Upper lobe of left lung (tissue), 6 donors: ENCODE measurements around the gene SRPRB. TPM values are rescaled to one million over a fixed set of nuclear protein-coding genes. Genes with fewer than 3 reads are reported as not detected.

Experiments used
- ATAC-seq, 2 donors: fragments of 200-7000 bp; cut with Tn5 transposase; one replicate each; pipeline ENCODE4 v1.9.1; 2022; ENCODE audit warnings: mild to moderate bottlenecking in 2 of 2, moderate library complexity in 2 of 2; ENCODE audit not compliant: low FRiP score in 2 of 2
- DNase-seq, 2 donors: peaks; one replicate each; pipeline ENCODE4 v3.0.0-alpha.2; 2019 to 2020
- H3K27ac ChIP-seq, 4 donors: fragments of 200-600 bp; sonication (generic); one replicate each; pipeline ENCODE4 v1.5.1; 2016 to 2019
- H3K27me3 ChIP-seq, 4 donors: fragments of 200-600 bp; sonication (generic); one replicate each; pipeline ENCODE4 v1.5.1; 2017 to 2019
- H3K36me3 ChIP-seq, 4 donors: fragments of 200-600 bp; sonication (generic); one replicate each; pipeline ENCODE4 v1.5.1; 2016 to 2019
- H3K4me1 ChIP-seq, 4 donors: fragments of 200-600 bp; sonication (generic); one replicate each; pipeline ENCODE4 v1.5.1; 2018 to 2019
- H3K4me3 ChIP-seq, 4 donors: fragments of 200-600 bp; sonication (generic); one replicate each; pipeline ENCODE4 v1.5.1; 2017 to 2019; ENCODE audit warnings: mild to moderate bottlenecking in 2 of 4, moderate library complexity in 1 of 4
- H3K9me3 ChIP-seq, 4 donors: fragments of 200-600 bp; sonication (generic); one replicate each; pipeline ENCODE4 v1.5.1; 2018 to 2019
- CTCF ChIP-seq, 6 experiments: fragments of 450-650 bp in 4 of 6; fragments of 200-600 bp in 2 of 6; sonication (generic) in 2 of 6; IDR thresholded peaks; one replicate each; pipeline ENCODE4 v1.5.1; 2016 to 2019; ENCODE audit warnings: antibody characterized with exemption in 6 of 6
- EP300 ChIP-seq, 4 donors: sonication (generic); formaldehyde crosslinking; IDR thresholded peaks; one replicate each; pipeline ENCODE4 v1.5.1; 2017; ENCODE audit warnings: antibody characterized with exemption in 4 of 4, control low read depth in 2 of 4
- POLR2A ChIP-seq, 4 donors: fragments of 450-650 bp; IDR thresholded peaks; one replicate each; pipeline ENCODE4 v1.5.1; 2016 to 2017; ENCODE audit warnings: antibody characterized with exemption in 4 of 4, mild to moderate bottlenecking in 2 of 4
- POLR2AphosphoS5 ChIP-seq, 2 donors: sonication (generic); formaldehyde crosslinking; IDR thresholded peaks; one replicate each; pipeline ENCODE4 v1.5.1; 2017; ENCODE audit warnings: antibody characterized with exemption in 2 of 2
- WGBS, 2 donors: methylation state at CpG; one replicate each; pipeline ENCODE4 v1.1.5; 2017 to 2018; 5-methylcytosine and 5-hydroxymethylcytosine counted together
- total RNA-seq, 6 donors: library from RNA; depleted of rRNA in 4 of 6; stranded (reverse); fragments of >200 nt in 4 of 6; gene quantifications; one replicate each; pipeline versions ENCODE4 v1.1.0 to v1.2.1, GENCODE V29; 2016 to 2021
- donor health status: DM: no; HTN: no; CAD: no; lungs with moderate emphysema.
- donor health status: DM: no; HTN: yes; CAD: no; lungs with severe emphysema.

SRPRB gene
- total RNA-seq, 6 donors from 2014 or later = 7.3 to 73.8 (median 34.2) TPM

GRCh38 chr3:133804896-133805295 lies 719 bp upstream of the SRPRB start:
- peak overlapping the region in 1 of 4 donors; percentile 75 for H3K4me3 ChIP-seq
- no peaks in the 10 kb centered on the region for H3K9me3 ChIP-seq
- DNase-seq = no peak
- no peak overlapping the region for H3K27ac ChIP-seq
- TF ChIP-seq CTCF (IDR thresholded peaks at IDR 0.05) (no peak), EP300 (IDR thresholded peaks at IDR 0.05) (no peak), POLR2AphosphoS5 (IDR thresholded peaks at IDR 0.05) (no peak), POLR2A (IDR thresholded peaks at IDR 0.05) (no peak)
- H3K36me3 ChIP-seq = peaks cover 0 to 20% (median 0%) of the 10 kb centered on the region in 4 donors
- no peaks in the 10 kb centered on the region for H3K27me3 ChIP-seq
- ATAC-seq = no peak
- 57 to 65% methylated on average over 4 of the region's 4 CpGs for WGBS, 2 donors
- peaks cover 8 to 11% (median 9%) of the 10 kb centered on the region in 4 donors for H3K4me1 ChIP-seq

GRCh38 chr3:133805384-133805701 lies 272 bp upstream of the SRPRB start:
- Histone ChIP-seq H3K27ac (peak overlapping the region in 2 of 4 donors; percentile 72 to 79), H3K9me3 (no peaks in the 10 kb centered on the region), H3K4me3 (peak overlapping the region in 3 of 4 donors; percentile 75 to 100 (median 98)), H3K27me3 (no peaks in the 10 kb centered on the region), H3K4me1 (peaks cover 8 to 11% (median 9%) of the 10 kb centered on the region in 4 donors), H3K36me3 (peaks cover 0 to 24% (median 0%) of the 10 kb centered on the region in 4 donors)
- no peak for DNase-seq
- no peak for ATAC-seq
- WGBS, 2 donors = 13 to 14% methylated on average over 14 to 15 of the region's 15 CpGs
- TF ChIP-seq POLR2AphosphoS5 (IDR thresholded peaks at IDR 0.05) = no peak
- no peak for TF ChIP-seq EP300 (IDR thresholded peaks at IDR 0.05)
- no peak for TF ChIP-seq POLR2A (IDR thresholded peaks at IDR 0.05)
- TF ChIP-seq CTCF (IDR thresholded peaks at IDR 0.05) = no peak

- Histone ChIP-seq H3K4me1 (no peaks in the 10 kb centered on the region), H3K36me3 (peaks cover 2 to 85% (median 24%) of the 10 kb centered on the region in 4 donors), H3K27me3 (no peaks in the 10 kb centered on the region), H3K4me3 (no peak overlapping the region), H3K27ac (no peak overlapping the region), H3K9me3 (no peaks in the 10 kb centered on the region)
- DNase-seq = no peak
- ATAC-seq = no peak
- 76 to 88% methylated on average over 1 of the region's 1 CpG for WGBS, 2 donors
- TF ChIP-seq POLR2AphosphoS5 (IDR thresholded peaks at IDR 0.05) (no peak), EP300 (IDR thresholded peaks at IDR 0.05) (no peak)
Observed at GRCh38 chr3:133812872-133813271, 7.3 kb downstream of the SRPRB start.

- Histone ChIP-seq H3K9me3 (no peaks in the 10 kb centered on the region), H3K27ac (no peak overlapping the region), H3K36me3 (peaks cover 2 to 85% (median 34%) of the 10 kb centered on the region in 4 donors), H3K4me1 (no peaks in the 10 kb centered on the region), H3K27me3 (no peaks in the 10 kb centered on the region), H3K4me3 (no peak overlapping the region)
- TF ChIP-seq POLR2AphosphoS5 (IDR thresholded peaks at IDR 0.05) = no peak
- no peak for TF ChIP-seq CTCF (IDR thresholded peaks at IDR 0.05)
- no peak for TF ChIP-seq EP300 (IDR thresholded peaks at IDR 0.05)
- no peak for TF ChIP-seq POLR2A (IDR thresholded peaks at IDR 0.05)
- ATAC-seq (no peak), DNase-seq (no peak)
- 82 to 93% methylated on average over 2 of the region's 2 CpGs for WGBS, 2 donors
Observed at GRCh38 chr3:133815386-133815785, 9.8 kb downstream of the SRPRB start.

- TF ChIP-seq EP300 (IDR thresholded peaks at IDR 0.05) (no peak), CTCF (IDR thresholded peaks at IDR 0.05) (no peak), POLR2A (IDR thresholded peaks at IDR 0.05) (no peak), POLR2AphosphoS5 (IDR thresholded peaks at IDR 0.05) (no peak)
- peaks cover 2 to 88% (median 37%) of the 10 kb centered on the region in 4 donors for H3K36me3 ChIP-seq
Observed at GRCh38 chr3:133820129-133820528, 14.5 kb downstream of the SRPRB start.

More at GRCh38 chr3:133820129-133820528, 14.5 kb downstream of the SRPRB start:
- no peaks in the 10 kb centered on the region for H3K4me1 ChIP-seq
- WGBS, 2 donors = 93 to 95% methylated on average over 4 of the region's 4 CpGs
- DNase-seq = no peak
- H3K27me3 ChIP-seq = no peaks in the 10 kb centered on the region
- no peaks in the 10 kb centered on the region for H3K9me3 ChIP-seq
- ATAC-seq = no peak
- H3K4me3 ChIP-seq = no peak overlapping the region
- no peak overlapping the region for H3K27ac ChIP-seq
